T follicular helper cell (primary cell): ENCODE data around the gene UTS2B.

ENCODE experiments used
- DNase-seq: peaks from one replicate; pipeline ENCODE4 v3.0.0-alpha.2; 2020; ENCODE audit warnings: low read depth

UTS2B gene

GRCh38 chr3:191321019-191321767 is 9.1 kb downstream of the UTS2B start:
- no peak for DNase-seq

DNA sequence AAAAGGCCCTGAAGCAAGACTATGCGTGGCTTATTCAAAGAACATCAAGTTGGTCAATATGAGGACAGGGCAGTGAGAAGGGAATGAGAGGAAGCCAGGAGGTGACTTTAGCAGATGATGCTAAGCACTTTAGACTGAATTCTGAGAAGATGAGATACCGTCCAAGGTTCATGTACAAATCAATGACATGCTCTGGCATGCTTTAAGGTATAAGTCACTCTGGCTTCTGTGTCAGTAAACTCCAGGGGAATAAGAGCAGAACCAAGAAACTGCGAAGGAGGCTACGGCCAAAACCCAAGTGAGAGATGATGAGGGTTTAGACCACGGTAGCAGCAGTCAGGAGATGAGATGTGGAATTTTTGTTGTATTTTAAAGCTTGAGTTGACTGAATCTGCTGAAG is 10.0 kb downstream of the UTS2B start:
- DNase-seq: no peak

DNA sequence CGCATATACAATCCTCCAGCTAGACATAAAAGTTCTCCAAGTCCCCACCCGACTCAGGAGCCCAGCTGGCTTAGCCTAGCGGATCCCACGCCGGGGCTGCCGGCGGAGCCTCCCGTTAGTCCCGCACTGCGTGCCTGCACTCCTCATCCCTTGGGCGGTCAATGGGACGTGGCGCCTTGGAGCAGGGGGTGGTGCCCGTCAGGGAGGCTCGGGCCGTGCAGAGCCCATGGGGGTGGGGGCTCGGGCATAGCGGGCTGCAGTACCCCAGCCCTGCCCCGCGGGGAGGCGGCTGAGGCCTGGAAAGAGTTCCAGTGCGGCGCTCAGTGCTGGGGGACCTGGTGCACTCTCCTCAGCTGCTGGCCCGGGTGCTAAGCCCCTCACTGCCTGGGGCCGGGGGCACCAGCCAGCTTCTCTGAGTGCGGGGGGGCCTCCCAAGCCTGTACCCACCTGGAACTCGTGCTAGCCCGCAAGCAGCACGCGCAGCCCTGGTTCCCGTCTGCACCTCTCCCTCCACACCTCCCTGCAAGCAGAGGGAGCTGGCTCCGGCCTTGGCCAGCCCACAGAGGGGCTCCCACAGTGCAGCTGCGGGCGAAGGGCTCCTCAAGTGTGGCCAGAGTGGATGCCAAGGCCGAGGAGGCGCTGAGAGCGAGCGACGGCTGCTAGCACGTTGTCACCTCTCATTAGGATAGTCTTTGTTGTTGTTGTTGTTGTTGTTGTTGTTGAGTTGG is 13.3 kb downstream of the UTS2B start:
- no peak for DNase-seq

GRCh38 chr3:191314109-191314728 is 16.1 kb downstream of the UTS2B start:
- no peak for DNase-seq

GRCh38 chr3:191313296-191313695 is 17.0 kb downstream of the UTS2B start:
- DNase-seq: no peak

DNA sequence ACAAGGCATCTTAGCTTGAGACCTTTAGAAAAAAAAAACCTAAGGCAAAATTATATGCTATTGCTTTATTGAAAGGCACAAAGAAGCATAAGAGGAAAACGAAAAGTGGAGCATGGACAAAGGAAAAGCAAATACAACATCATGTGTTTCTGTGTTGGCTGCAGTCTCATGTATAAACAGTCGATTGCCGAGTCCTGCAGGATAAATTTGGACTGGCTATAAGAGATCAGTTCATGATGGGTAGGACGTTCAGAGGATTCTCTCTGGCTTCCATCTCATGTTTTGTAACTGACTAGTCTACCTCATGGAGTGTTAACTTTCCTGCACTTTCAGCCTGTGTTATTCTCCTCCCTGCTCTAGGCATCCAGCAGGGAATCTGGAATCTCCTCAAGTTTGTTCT is 23.0 kb downstream of the UTS2B start:
- DNase-seq: no peak

DNA sequence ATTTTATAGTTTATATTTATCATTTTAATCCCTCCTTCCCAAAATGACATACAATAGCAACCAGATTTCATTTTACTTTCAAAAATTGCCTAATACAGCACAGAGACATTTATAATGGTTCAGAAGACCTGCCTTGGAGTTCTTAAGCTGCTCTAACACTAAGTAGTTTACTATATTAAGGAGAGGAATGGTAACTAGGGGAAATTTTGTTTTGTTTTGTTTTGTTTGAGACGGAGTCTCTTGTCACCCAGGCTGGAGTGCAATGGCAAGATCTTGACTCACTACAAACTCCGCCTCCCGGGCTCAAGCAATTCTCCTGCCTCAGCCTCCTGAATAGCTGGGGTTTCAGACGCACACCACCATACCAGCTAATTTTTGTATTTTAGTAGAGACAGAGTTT is 23.9 kb downstream of the UTS2B start:
- DNase-seq: no peak

DNA sequence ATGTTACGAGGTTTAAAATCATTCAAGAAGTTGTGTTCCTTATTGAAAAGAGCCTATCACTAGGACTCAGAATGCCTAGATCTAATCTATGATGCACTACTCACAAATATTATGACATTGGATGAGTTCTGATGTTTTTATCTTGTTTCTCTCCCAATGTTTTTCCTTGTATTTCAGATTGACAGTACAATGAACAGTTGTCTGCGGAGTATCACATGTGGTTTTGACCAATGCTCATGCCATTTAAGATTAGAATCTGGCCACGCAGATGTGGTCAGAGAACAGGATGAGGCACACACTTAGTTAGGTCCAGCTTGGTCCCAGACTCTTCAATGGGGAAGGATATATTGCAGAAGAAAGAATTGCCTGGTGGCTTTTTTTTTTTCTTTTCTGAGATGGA is 26.7 kb downstream of the UTS2B start:
- DNase-seq: no peak

DNA sequence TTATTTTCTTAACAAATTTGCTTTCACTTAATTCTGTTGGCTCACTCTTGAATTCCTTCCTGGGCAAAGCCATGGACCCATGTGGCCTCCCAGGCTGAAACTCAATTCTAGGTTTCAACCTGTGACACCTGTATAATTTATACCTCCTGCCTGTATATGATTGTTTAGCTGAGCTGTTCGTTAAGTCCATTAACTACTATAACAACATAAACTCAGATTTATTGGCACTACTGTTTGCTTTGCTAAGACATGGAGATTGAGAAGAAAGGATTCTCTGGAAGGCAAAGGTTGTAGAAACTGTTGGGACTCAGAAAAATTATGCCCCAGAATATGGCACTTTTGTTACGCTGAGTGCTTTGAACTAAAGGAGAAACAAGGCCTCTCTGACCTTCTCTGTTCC is 27.9 kb downstream of the UTS2B start:
- no peak for DNase-seq

DNA sequence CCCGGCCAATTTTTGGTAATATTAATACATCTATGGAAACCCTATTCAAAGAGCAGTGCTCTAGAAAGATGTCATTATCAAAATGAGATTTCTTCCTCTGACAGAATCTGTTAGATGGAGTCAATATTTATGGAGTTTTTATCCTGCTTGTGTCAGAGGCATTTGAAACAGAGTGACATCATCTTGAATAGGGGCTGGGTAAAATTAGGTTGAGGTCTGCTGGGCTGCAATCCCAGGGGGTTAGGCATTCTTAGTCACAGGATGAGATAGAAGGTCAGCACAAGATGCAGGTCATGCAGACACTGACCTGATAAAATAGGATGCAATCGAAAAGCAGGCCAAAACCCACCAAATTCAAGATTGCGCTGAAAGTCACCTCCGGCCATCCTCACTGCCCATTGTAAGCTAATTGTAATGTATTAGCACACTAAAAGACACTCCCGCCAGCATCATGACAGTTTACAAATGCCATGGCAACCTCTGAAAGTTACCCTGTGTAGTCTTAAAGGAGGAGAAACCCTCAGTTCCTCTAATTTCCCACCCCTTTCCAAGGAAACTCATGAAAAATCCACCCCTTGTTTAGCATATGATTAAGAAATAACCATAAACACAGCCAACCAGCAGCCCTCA is 28.4 kb downstream of the UTS2B start:
- DNase-seq: no peak

DNA sequence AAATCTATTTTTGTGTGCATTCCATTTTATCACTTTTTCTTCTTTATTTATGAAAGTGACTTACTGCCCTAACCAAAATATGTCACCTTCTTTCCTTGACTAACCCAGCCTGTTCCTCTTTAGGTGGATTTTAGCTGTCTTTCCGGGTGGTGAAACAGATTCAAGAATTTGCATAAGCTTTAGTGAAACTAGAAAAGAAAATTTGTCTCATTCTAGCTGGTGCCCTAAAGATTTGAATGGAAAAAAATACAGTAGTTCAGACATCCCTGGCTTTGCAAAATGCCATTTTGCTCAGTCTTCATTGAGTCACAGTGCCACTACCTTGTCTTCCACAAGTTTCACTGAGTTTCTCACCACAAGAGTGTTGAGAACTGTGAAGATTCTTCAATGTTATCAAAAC is 29.3 kb downstream of the UTS2B start:
- no peak for DNase-seq

- no peak for DNase-seq
Observed at GRCh38 chr3:191300422-191300821, 29.9 kb downstream of the UTS2B start.

GRCh38 chr3:191298846-191299245 is 31.5 kb downstream of the UTS2B start:
- DNase-seq: no peak

DNA sequence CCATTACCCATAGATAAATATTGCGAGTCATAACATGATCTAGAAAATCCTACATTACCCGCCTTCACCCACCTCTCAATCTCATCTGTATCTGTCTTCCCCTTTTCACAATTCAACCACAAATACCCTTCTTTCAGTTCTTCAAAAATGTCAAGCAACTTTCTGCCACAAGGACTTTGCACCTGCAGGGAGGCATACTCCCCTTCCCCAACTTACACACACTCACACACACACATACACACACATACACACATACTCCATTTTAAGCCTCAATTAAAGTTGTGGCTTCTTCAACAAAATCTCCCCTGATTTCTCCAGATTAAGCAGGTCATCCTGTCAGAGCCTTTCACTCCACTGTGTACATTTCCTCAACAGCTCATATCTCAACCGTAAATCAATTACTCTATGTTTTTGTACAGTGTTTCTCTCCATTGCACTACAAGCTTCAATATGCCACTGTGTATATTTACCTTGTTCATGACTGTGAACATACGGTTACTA is 34.2 kb downstream of the UTS2B start:
- DNase-seq: no peak

DNA sequence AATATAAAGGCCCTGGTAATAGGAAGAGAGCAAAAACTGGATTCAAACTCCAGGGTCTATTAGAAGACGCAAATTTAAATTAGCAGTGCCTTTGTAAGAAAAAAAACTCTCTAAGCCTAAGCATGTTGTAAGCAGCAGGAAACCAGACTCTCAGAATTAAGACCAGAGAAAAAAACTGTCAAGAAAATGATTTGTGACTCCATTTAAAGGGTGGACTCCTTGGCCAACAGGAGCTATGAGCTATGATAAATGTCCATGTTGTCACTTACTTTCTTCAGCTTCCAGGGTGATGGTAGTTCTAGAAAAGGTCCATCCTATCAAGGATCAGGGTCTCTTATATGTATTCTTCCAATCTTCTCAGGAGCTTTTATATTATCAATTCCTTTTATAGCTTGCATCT is 36.0 kb downstream of the UTS2B start:
- no peak for DNase-seq

GRCh38 chr3:191292243-191293015 is 37.9 kb downstream of the UTS2B start:
- no peak for DNase-seq

GRCh38 chr3:191290311-191291025 is 39.9 kb downstream of the UTS2B start:
- DNase-seq: no peak

DNA sequence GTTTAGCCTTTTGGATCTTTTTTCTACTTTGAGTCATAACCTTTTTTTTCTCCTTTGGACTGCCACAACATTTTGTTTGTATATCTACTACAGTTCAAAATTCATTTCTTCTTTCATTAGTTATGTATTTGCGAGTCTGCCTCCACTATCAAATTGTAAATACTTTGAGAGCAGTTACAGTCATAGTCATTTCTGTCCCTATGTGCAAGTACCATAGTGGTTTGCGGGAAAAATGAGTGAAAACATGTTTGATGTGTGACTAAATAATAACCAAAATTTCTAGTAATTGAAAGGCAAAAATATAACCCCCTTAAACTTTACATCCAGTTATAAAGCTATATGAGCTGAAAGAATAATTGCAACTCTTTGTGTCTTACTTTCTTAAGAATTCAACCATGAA is 46.9 kb downstream of the UTS2B start:
- DNase-seq: no peak

- no peak for DNase-seq
Observed at GRCh38 chr3:191282251-191283185, 47.8 kb downstream of the UTS2B start.

DNA sequence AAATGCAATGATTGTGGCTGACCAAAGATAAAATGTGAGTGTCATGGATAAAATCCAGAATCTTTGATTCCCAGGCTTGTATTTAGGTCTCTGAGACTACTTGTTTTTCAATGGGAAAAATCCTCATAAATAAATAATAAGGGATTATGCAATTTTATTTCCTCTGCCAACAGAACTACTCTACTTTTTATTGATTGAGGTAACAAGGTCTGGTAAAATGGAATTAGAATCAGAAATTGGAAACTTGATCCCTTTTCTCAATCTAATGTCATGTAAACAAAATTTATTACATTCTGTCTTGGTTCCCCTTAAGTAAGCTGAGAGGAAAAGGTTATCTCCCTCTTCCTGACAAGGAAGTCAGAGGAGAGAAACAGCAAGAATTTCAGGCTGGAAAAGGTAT is 49.4 kb downstream of the UTS2B start:
- no peak for DNase-seq
